Left kidney (tissue), 1 donor: Measurements from ENCODE around the gene FAM98B. TPM values are rescaled to one million over a fixed set of nuclear protein-coding genes. Genes with fewer than 3 reads are reported as not detected.

ENCODE experiments used
- polyA plus RNA-seq: library from polyadenylated mRNA; unstranded; fragments of 120-200 nt; gene quantifications from one replicate; pipeline ENCODE4 v1.2.1, GENCODE V29; 2013; ENCODE audit not compliant: insufficient read length

Gene FAM98B
- polyA plus RNA-seq, 1 donor: 86.9 TPM

Other genes with a start within 250 kb of the FAM98B start
- gene SPRED1, start 201.3 kb upstream of the FAM98B start, polyA plus RNA-seq: 36.2 TPM
- 15.1 TPM for gene RASGRP1, start 110.7 kb downstream of the FAM98B start, polyA plus RNA-seq